HG02938 (cell line): ENCODE results near the gene UBAC2.
A peak's percentile ranks its signal among the peaks of the same experiment; 100 is the strongest.

ENCODE experiments used
- ATAC-seq: cut with Tn5 transposase; IDR thresholded peaks from one replicate; pipeline ENCODE4 v1.9.1; 2021; ENCODE audit warnings: mild to moderate bottlenecking, moderate library complexity; ENCODE audit not compliant: unreplicated experiment

Gene UBAC2

DNA sequence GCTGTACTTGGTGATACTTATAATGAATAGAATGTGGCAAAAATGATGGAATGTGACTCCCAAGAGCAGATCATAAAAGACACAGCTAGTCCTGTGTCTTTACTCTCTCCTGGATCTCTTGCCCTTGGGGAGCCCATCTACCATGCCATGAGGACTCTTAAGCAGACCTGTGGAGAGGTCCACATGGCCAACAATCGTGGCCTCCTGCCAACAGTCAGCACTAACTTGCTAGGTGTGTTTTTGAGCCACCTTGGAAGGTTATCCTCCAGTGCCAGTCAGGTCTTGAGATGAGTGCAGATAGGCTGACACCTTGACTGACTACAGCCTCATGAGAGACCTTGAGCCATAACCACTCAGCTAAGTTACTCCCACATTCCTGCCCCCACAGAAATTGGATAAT is 128.8 kb downstream of the UBAC2 start:
- no peak for ATAC-seq

DNA sequence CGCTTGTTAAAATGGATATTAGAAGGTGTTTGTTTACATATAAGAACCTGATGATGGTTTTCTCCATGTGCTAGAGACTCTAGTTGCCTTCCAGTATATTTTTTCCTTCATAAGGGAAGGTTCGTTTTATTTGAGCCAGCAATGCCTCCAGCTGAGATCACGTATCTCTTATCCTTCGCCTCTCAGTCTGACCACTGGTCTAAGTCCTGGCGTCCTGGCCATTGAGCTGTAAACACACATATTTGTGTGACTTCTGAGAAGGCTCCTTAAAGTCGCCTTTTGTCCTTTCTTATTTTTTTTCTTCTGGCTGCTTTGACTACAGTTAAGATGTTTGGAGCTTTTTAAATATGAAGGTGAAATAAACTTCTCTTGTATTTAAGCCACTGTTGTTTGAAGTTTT is 130.3 kb downstream of the UBAC2 start:
- ATAC-seq, result no peak

DNA sequence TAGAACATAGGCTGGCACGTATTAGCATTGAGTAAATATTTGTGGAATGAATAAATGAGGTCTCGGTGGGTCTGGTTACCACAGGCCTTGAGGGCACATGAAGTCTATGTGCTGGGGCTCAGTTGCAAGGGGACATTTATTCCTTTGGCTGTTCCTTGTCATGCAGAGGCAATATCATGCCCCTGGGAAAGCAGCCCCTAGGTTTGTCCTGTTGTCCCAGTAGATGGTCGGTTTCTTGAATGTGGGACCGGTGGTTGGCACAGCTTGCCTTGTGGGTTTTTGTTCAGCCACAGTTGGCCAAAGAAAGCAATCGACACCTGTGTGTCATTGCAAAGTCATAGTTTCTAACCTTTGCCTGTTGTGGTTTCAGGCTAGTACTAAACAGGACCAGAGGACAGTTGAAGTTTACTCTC is 131.2 kb downstream of the UBAC2 start:
- ATAC-seq, result peak; percentile 79

DNA sequence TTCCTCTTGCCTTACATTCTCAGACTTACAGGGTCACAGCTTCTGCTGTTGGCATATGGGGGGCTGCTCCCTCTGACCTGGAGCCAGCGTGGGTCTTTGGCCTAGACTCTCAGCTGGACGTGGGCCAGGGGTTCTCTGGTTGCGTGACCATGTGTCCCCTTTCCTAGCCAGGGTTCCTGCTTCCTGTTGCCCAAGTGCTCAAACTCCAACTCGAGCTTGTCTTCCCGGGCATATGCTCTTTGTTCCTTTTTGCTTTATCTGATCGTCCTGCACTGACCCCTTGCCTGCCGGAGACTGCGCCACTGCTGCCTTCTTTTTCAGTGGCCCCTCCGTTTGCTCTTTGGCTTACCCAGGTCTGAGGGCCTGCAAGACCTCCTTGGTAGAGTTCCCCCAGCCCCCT is 131.8 kb downstream of the UBAC2 start:
- no peak for ATAC-seq

DNA sequence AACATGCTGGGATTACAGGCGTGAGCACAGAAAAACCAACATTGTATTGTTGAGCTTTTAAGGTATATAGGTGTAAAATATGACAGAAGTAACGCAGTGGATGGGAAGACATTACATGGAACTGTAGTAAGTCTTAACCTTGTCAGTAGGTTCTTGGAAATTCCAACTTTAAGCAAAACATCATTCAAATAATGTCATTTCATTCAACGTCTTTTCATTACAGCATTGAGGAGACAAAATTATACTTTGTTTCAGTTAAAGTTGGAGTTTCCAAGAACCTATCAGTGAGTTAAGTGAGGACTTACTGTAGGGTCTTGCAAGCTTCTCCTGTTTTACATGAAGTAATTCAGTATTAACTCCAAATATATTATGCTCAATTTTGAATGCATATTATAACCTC is 133.6 kb downstream of the UBAC2 start:
- no peak for ATAC-seq

DNA sequence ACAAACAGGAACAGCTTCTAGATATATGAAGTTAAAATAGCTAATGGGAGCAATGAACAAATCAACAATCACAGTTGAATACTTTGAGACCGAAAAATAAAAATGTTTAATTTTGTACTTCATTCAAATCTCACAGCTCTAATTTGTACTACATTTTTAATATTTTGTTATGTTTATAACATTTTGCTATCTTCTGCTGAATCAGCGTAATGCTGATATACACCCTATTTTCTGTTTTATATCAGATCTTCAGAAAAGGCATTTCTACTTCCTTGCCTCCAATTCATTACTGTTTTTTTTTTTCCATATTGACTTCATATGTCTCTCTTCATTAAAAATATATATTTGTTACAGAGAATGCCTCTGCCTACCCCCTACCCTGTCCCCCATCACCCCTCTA is 134.4 kb downstream of the UBAC2 start:
- no peak for ATAC-seq

DNA sequence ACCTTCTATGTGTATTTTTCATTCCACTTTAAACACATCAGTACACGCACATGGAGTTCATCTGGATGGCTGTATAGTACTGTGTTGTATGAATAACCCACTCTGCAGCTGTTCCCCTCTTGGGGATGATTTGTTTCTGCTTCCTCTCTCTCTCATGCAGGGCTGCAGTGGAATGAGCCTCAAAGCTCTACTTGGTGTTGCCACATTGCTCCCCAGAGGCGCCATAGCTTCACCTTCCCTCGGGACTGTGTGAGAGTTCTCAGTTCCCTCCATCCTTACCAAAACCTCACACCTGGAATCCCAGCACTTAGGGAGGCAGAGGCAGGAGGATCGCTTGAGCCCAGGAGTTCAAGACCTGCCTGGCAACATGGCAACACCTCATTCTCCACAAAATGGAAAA is 134.9 kb downstream of the UBAC2 start:
- no peak for ATAC-seq

DNA sequence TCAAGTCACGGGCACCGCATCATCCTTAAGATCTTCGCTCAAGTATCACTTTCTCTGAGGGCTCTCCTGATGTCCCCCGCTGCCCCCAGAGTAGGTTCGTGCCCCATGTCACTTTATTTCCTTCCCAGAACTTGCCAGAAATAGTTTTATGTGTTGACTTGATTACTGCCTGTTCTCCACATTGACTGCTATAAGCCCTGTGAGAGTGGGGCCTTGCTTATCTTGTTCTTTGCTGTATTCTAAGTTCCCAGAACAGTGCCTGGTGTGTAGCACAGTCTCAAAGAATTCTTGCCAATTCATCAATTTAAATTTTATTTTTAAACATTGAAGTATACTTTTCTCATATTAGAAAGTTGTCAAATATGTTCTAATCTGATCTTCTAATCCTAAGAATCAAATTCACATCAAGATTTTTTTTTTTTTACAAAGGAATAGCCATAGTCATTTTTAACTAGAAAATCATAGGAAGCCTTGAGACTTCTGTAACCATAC is 138.6 kb downstream of the UBAC2 start:
- no peak for ATAC-seq

DNA sequence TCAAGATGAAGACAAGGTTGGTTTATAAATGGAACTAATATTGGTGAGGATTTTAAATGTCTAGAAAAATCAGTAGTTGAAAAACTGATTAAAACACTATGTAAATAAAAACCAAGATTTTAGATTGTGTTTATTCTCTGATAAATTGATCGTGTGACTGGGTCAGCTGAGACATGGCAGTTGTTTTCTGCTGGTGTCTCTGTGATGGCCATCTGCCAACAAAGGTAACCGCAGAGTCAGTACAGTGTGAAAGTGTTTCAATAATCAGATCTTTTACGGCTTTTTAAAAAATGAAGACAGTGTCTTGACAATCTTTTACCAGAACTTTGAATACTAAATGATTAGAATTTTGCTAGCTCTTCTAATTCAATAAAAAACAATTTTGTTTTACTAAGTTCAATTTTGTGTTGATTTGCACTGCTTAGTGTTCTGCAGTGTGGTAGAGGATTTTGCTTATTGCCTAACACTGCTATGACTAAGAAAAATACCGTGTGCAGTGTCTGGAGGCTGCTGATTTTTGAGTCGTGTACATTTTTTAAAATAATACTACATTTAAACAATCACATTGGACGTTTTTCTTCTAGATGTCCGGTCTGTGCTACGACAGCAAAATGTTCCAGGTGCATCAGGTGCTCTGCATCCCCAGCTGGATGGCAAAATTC is 139.2 kb downstream of the UBAC2 start:
- ATAC-seq, result no peak

DNA sequence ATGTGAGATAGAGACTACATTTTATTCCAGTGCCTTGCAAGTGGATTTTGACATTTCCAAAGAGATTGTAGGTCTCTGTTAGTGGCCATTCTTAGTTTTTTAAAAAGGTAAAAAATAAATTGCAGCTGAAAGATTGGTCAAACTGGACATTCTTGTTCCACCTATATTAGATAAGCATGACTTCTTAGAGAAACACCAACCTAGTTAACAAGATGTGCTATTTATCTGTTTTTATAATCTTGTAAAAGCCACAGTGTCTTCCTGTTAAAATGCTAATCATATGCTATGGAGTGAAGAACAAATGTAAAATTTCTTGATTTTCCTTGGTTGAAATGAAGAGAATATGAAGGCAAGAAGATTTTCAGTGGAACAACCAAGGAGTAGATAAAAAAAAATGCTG is 140.0 kb downstream of the UBAC2 start:
- no peak for ATAC-seq

DNA sequence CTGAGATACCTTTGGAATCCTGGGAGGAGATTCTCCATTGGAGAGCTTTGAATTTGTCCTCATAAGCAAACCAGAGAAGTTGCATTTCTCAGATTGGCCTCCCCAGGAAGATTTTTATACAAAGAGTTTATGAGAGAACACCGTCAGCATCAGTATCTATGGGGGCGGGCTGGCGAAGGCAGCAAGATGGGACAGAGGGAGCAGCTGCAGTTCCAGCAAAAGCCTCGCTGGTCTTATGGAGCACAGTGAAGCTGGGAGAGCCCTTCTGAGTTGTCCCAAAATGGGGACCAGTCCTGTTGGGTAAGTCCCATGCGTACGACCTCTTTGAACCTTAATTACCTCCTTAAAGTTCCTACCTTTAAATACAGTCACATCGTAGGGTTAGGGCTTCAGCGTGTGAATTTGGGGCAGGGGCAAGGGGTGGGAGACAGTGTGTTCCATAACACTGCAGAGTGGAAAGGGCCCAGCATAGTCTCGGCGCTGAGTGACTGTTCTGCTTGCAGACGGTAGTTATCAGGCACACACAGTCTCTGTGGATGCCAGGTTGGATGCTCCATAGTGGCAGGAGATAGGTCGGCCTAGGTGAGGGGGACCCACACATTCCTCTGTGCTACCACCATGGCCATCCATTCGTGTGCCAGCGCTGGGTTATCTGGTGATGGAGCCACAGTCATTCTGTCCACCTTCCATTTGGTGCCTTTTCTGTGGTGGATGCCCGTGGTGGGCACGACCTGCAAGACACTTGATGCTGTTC is 141.5 kb downstream of the UBAC2 start:
- ATAC-seq, result no peak

DNA sequence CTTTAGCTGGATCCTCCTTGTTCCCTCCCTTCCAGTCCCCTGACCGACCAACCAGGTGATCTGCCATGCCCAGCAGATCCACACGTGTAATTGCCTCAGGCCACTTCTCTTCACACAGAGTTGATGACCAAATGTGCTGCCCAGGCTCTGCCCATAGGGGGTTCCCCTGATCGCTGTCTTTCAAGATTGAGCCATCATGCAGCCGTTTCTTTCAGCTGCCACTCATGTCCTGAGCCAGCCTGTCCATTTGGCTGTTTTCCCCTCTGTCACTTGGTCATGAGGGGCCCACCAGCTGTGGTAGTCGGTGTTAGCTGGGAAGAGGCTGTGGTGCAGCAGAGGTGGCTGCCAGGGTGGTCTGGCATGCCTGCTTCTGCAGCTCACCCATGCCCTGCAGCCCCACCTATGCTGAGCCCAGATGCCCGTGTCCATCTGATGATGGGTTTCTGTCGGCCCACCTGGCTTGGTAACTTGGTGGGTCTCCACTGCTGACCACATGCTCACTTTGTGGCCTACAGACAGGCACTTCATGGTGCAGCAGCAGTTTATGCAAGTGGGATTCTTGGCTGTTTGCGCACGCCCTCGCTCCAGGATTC is 142.2 kb downstream of the UBAC2 start:
- no peak for ATAC-seq

DNA sequence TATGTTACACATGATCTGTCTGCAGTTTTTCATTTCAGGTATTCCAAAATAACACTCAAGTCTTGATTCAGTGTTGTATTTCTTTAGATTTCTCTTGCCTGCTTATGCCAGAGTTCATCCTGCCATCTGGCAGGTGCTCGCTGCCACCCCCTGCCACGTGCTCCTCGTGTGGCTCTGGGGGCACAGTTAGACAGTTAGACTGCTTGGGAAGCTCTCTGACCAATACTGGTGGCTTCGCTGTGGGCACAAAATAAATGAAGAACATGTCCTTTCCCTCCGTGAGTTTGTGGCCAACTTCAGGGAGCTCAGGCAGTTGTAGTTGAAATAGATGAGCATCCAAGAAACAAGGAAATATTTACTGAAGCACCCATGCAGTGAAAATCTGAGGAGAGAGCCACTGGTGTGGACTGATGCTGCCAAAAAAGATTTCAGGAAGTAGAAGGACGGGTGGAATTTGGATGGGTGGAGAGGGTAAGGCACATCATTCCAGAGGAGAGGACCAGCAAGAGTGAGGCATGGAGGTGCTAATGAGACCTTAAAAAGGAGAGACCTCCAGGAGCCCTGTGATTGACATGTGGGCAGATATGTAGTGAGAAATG is 144.1 kb downstream of the UBAC2 start:
- ATAC-seq, result no peak

DNA sequence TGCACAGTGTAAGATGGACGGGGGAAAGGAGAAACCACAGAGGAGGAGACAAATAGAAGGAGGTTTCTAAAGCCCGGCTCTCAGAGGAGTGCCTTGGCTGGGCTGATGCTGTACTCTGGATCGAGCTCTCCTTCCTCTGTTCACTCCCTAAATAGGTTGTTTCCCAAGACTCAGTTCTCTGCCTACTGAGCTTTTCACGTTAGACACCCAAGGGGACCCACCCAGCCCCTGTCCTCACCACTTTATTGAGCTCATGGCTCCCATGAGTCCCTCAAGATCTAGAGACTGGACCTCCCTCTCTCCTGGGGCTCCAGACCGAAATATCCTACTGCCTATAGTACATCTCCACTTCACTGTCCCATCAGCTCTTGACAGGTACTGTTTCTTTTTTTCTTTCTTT is 144.7 kb downstream of the UBAC2 start:
- ATAC-seq, result no peak

DNA sequence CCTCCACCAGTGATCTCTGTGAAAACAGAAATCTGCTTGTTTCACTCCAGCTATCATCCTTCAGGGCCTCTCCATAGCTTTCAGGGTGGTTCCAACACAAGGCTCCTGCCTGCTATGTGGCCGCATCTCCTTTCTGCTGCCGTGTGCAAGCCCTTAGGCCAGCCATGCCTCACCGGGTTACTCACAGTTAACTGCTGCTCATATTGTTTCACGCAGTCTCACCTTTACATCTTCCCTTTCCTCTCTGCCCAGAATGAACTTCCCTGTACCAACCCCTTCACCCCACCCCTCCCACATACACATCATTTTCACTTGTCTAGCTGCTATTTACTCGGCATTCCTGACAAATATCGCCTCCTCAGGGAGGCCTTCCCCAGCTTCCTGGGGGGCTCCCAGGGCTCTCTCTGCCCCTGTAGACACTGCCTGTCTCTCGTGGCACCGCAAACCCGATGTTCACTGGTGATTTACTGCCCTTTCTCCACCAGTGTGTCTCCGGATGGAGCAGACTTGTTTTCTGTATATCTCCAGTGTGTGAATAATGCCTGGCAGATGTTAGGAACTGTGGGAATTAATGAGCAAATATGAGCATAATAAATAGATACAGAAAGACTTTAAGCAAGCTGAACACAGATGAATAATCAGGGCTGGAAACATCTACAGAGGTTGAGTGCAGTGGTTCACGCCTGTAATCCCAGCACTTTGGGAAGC is 145.8 kb downstream of the UBAC2 start:
- no peak for ATAC-seq

DNA sequence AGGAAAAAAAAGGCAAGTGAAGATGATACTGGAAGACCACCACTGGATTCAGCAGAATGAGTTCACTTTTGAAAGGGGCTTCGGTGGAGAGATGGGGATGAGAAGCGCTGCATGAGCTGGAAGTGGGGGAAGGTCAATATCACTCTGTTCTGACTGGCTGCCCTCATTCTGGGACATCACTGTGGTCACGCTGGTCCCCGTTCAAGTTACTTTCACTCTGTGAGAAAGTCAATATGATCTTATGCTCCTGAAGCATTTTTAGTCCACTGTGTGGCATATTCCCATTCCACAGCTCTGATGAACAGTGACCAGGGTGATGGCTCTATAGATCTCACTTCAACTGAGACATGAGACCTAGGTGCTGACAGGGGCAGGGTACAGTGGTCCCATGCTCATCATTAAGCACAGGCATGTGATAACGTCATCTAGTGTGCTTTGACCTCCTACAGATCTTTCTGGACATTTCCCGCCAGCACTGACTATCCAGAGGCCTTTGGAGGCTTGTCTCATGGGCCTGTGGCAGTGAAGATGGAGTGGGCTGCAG is 146.8 kb downstream of the UBAC2 start:
- ATAC-seq, result no peak

DNA sequence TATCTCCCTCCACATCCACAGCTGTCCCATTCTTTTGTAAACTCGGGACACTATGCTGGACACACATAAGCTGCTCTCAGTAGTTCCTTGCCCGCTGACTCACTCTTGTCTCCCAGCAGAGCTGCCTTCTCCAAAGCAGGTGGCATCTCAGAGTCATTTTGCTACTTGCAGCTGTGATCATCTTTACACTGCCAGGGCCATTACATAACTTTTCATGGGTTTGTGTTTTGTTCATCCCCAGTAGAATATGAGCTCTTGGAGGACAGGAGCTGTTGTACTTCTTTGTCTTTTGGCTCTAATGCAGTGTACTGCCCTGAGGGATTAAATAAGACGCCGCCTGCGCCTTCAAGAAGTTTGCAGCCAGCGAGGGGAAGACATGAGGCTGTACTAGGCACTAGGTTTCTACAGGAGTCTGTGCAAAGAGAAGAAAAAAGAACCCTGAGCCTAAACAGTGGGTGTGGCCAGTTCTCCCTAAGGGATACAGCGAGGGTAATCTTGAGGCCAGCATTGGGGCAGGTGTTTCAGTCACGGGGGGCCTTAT is 147.3 kb downstream of the UBAC2 start:
- no peak for ATAC-seq

DNA sequence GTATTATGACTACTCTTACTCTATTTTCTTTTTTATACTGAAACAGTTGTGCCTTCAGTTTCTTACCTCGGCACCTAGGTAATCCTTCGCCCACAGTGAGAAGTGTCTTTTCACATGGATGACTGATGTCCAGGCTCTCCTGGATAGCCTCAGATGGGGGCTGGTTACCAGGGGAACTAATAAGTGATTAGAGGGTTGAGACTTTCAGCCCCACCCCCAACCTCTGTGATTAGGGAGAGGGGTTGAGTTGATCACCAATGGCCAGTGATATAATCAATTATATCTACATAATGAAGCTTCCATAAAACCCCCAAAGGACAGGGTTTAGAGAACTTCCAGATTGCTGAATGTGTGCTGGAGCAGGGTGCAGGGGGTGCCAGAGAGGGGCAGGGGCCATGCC is 149.5 kb downstream of the UBAC2 start:
- ATAC-seq, result no peak

DNA sequence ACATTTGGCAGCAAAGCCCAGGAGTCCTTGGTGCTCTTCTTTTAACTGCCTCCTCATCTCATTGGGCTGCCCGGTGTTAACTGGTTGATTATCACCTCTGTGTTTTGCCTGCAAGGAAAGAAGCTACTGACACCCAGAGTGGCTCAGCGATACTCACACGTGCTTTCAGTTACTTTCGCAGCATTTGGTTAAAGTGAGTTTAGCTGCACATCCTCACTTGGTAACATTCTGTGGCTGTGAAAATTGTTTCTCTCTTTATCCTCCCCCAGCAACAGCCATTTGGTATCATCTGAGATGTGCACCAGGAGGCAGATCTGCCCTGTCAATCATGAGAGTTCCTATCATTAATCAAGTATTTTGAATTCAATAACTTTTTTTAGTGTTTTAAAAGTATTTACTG is 151.1 kb downstream of the UBAC2 start:
- no peak for ATAC-seq

DNA sequence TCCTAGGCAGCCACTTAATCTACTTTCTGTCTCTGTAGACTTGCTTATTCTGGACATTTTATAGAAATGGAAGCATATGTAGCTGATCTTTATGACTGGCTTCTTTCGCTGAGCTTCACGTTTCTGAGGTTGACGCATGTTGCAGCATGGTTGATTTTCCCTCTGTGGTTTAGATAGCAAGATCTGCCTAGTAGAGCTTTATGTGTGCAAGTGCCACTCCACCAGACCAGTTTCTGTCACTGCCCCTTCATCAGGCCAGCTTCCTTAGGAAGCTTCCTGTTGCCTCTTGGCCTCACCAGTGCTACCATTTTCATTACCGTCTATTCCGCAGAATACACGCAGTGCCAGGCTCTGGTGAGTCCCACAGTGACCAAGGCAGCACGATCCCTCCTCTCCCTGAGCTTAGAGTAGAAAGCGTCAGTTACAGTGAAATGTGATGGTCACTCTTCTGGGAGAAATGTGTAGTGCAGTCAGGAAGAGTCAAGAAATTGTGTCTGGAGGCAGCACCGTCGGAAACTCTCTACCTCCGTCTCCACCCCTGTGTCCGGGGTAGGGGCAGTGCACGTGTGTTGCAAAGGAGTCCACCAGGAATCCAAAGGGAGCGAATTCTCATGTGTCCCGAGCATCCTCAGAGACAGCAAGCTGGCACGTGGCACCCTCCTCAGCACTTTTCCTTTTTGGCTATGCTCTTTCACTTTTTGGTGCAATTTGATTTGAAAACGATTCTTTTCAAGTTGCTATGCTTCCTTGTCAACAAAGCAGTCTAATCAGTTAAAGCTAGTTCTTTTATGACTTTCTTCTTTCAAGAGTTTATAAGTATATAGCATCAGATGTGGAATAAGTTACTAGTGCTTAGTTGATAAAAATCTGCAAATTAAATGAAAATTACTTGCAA is 151.9 kb downstream of the UBAC2 start:
- ATAC-seq, result no peak
